Suprapubic skin (tissue), 4 donors: Measurements from ENCODE around the gene LPIN1. TPM values are rescaled to one million over a fixed set of nuclear protein-coding genes. Genes with fewer than 3 reads are reported as not detected.
A peak's percentile ranks its signal among the peaks of the same experiment; 100 is the strongest.

Experiments
- DNase-seq, 2 donors: peaks; one replicate each; pipeline ENCODE4 v3.0.0-alpha.2; 2019; ENCODE audit warnings: low spot score in 2 of 2
- H3K27ac ChIP-seq: fragments of 200-600 bp; sonication (generic); one replicate; pipeline ENCODE4 v1.5.1; 2019
- H3K27me3 ChIP-seq: fragments of 200-600 bp; sonication (generic); one replicate; pipeline ENCODE4 v1.5.1; 2019
- H3K36me3 ChIP-seq: fragments of 200-600 bp; sonication (generic); one replicate; pipeline ENCODE4 v1.5.1; 2019
- H3K4me1 ChIP-seq: fragments of 200-600 bp; sonication (generic); one replicate; pipeline ENCODE4 v1.5.1; 2019
- H3K4me3 ChIP-seq: fragments of 200-600 bp; sonication (generic); one replicate; pipeline ENCODE4 v1.5.1; 2019; ENCODE audit warnings: mild to moderate bottlenecking
- H3K9me3 ChIP-seq: fragments of 200-600 bp; sonication (generic); one replicate; pipeline ENCODE4 v1.5.1; 2019
- CTCF ChIP-seq, 2 donors: fragments of 200-600 bp in 1 of 2; fragments of 450-650 bp in 1 of 2; sonication (generic) in 1 of 2; IDR thresholded peaks; one replicate each; pipeline ENCODE4 v1.5.1; 2016 to 2019; ENCODE audit warnings: antibody characterized with exemption in 2 of 2, mild to moderate bottlenecking in 1 of 2, moderate library complexity in 1 of 2
- EP300 ChIP-seq: sonication (generic); formaldehyde crosslinking; IDR thresholded peaks from one replicate; pipeline ENCODE4 v1.6.1; 2017; ENCODE audit warnings: antibody characterized with exemption
- POLR2A ChIP-seq, 2 donors: fragments of 450-650 bp; IDR thresholded peaks; one replicate each; pipeline ENCODE4 v1.6.1; 2017; ENCODE audit warnings: antibody characterized with exemption in 2 of 2, mild to moderate bottlenecking in 2 of 2, moderate library complexity in 2 of 2
- POLR2AphosphoS5 ChIP-seq, 3 donors: sonication (generic); formaldehyde crosslinking; IDR thresholded peaks; one replicate each; pipeline ENCODE4 v1.6.1; 2017; ENCODE audit warnings: antibody characterized with exemption in 3 of 3
- WGBS: methylation state at CpG from one replicate; pipeline ENCODE4 v1.1.5; 2018; 5-methylcytosine and 5-hydroxymethylcytosine counted together
- total RNA-seq, 4 donors: library from RNA; depleted of rRNA; stranded (reverse); fragments of >200 nt; gene quantifications; one replicate each; pipeline ENCODE4 v1.1.0, GENCODE V29; 2016

The LPIN1 gene
- total RNA-seq, 4 donors from 2014 or later: 25.9 to 71.9 (median 52.5) TPM

- H3K9me3 ChIP-seq: no peaks in the 10 kb centered on the region
- 8% methylated on average over 12 of the region's 12 CpGs for WGBS
- H3K4me1 ChIP-seq: peaks cover 12% of the 10 kb centered on the region
- TF ChIP-seq POLR2A (IDR thresholded peaks at IDR 0.05): no peak
- TF ChIP-seq CTCF (IDR thresholded peaks at IDR 0.05): peak; percentile 83 to 93
- no peaks in the 10 kb centered on the region for H3K27me3 ChIP-seq
- H3K36me3 ChIP-seq: no peaks in the 10 kb centered on the region
- peak overlapping the region; percentile 5 for H3K27ac ChIP-seq
- H3K4me3 ChIP-seq: no peak overlapping the region
- DNase-seq: peak; percentile 88 to 89
These were observed 117.3 kb downstream of the LPIN1 start for GRCh38 chr2:11863513-11864328.

- H3K4me3 ChIP-seq: no peak overlapping the region
- WGBS: 97% methylated on average over 8 of the region's 8 CpGs
- no peaks in the 10 kb centered on the region for H3K9me3 ChIP-seq
- H3K36me3 ChIP-seq: no peaks in the 10 kb centered on the region
- no peak for DNase-seq
- H3K4me1 ChIP-seq: peaks cover 12% of the 10 kb centered on the region
- no peak for TF ChIP-seq CTCF (IDR thresholded peaks at IDR 0.05)
- TF ChIP-seq POLR2A (IDR thresholded peaks at IDR 0.05): no peak
- TF ChIP-seq POLR2AphosphoS5 (IDR thresholded peaks at IDR 0.05): no peak
- no peak for TF ChIP-seq EP300
- H3K27me3 ChIP-seq: no peaks in the 10 kb centered on the region
- H3K27ac ChIP-seq: no peak overlapping the region
These were observed 118.3 kb downstream of the LPIN1 start for GRCh38 chr2:11864724-11865123.

GRCh38 chr2:11865378-11865777, 118.9 kb downstream of the LPIN1 start:
- no peak overlapping the region for H3K4me3 ChIP-seq
- DNase-seq: no peak
- peaks cover 12% of the 10 kb centered on the region for H3K4me1 ChIP-seq
- H3K27ac ChIP-seq: no peak overlapping the region
- 85% methylated on average over 8 of the region's 8 CpGs for WGBS
- H3K36me3 ChIP-seq: no peaks in the 10 kb centered on the region
- no peaks in the 10 kb centered on the region for H3K27me3 ChIP-seq
- H3K9me3 ChIP-seq: no peaks in the 10 kb centered on the region
- TF ChIP-seq CTCF (IDR thresholded peaks at IDR 0.05) (no peak), EP300 (no peak), POLR2A (IDR thresholded peaks at IDR 0.05) (no peak), POLR2AphosphoS5 (IDR thresholded peaks at IDR 0.05) (no peak)

GRCh38 chr2:11865805-11866204, 119.4 kb downstream of the LPIN1 start:
- DNase-seq: no peak
- H3K9me3 ChIP-seq: no peaks in the 10 kb centered on the region

More at GRCh38 chr2:11865805-11866204, 119.4 kb downstream of the LPIN1 start:
- H3K4me3 ChIP-seq: no peak overlapping the region
- 100% methylated on average over 9 of the region's 13 CpGs for WGBS
- peaks cover 12% of the 10 kb centered on the region for H3K4me1 ChIP-seq
- H3K36me3 ChIP-seq: no peaks in the 10 kb centered on the region
- H3K27ac ChIP-seq: no peak overlapping the region
- H3K27me3 ChIP-seq: no peaks in the 10 kb centered on the region
- no peak for TF ChIP-seq POLR2A (IDR thresholded peaks at IDR 0.05)
- no peak for TF ChIP-seq CTCF (IDR thresholded peaks at IDR 0.05)
- no peak for TF ChIP-seq POLR2AphosphoS5 (IDR thresholded peaks at IDR 0.05)
